ENCODE results near the gene NFATC1. TPM values are rescaled to one million over a fixed set of nuclear protein-coding genes. Genes with fewer than 3 reads are reported as not detected.

Gene NFATC1
- total RNA-seq, 1 donor from 2014 or later: 0.46 TPM

GRCh38 chr18:79533146-79533545, 137.4 kb downstream of the NFATC1 start:
- TF ChIP-seq CTCF (conservative IDR thresholded peaks at IDR 0.05; ENCODE audit: low read depth, low read length): no peak
- no peak for DNase-seq (ENCODE audit: low read depth)
- no peak overlapping the region for H3K4me3 ChIP-seq (ENCODE audit: low read depth, low read length)

DNA sequence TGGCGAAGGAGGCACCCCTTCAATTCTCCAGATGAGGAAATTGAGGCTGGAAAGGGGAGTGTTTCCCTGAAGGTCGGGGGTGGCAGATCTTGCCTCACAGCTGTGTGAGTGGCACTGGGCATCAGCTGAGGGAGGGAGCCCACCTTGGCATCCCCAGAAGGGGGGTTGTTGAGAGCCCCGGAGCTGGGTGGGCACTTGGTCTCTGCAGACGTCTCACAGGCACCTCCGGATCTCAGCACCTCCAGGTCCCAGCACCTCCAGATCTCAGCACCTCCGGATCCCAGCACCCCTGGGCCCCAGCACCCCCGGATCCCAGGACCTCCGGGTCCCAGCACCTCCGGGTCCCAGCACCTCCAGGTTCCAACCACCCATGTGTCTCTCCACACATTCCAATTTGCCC, 137.9 kb downstream of the NFATC1 start:
- TF ChIP-seq CTCF (conservative IDR thresholded peaks at IDR 0.05; ENCODE audit: low read depth, low read length): no peak
- DNase-seq (ENCODE audit: low read depth): no peak
- H3K4me3 ChIP-seq (ENCODE audit: low read depth, low read length): no peak overlapping the region

DNA sequence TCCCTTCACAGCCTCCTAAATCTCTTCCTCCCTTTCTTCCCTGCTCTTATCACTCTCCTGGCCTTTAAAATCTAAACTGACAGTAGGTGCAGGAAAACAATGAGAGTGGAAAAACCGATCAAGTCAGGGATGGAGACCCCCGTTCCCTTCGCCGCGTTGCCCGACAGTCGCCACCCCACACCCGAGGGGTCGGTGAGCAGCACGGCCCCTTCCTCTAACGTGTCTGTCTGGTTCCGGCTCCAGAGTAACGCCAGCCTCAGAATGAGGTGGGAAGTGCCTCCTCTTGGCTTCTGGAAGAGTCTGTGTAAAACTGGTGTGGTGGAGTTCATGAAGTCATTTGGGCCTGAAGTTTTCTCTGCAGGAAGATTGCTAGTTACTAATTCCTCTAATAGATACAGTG, 138.6 kb downstream of the NFATC1 start:
- TF ChIP-seq CTCF (conservative IDR thresholded peaks at IDR 0.05; ENCODE audit: low read depth, low read length): no peak
- no peak overlapping the region for H3K4me3 ChIP-seq (ENCODE audit: low read depth, low read length)
- no peak for DNase-seq (ENCODE audit: low read depth)

DNA sequence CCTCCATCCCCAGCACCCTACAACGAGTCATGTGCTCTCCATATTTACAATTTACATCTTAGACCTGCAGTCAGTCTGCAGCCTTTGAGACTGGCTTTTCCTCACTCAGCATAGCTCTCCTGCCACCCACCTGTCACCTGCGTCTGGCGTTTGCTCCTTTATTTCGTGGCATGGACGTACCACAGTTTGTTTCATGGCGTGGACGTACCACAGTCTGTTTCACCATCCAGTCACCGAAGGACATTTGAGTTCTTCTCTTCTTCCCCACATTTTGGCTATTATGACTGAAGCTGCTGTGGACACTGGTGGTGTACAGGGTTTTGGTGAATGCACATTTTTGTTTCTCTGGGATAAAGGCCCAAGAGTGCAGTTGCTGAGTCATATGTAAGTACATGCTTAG, 142.0 kb downstream of the NFATC1 start:
- DNase-seq (ENCODE audit: low read depth): no peak
- no peak overlapping the region for H3K4me3 ChIP-seq (ENCODE audit: low read depth, low read length)
- no peak for TF ChIP-seq CTCF (conservative IDR thresholded peaks at IDR 0.05; ENCODE audit: low read depth, low read length)

DNA sequence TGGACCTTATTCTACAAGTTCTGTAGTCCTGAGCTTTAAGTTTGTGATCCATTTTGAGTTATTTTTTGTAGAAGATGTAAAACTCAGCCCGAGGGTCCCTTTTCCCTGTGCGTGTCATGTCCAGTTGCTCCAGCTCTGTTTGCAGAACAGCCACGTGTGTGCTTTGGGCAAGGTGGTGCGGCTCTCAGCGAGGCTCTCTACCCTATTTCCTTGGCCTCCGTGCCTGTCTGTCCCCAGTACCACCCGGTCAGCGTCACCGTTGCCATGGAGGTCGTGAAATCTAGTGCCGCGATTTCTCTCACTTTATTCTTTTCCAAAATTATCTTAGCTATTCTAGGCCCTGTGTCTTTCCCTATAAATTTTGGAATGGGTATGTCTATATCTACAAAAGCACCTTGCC, 142.9 kb downstream of the NFATC1 start:
- no peak for DNase-seq (ENCODE audit: low read depth)
- H3K4me3 ChIP-seq (ENCODE audit: low read depth, low read length): no peak overlapping the region
- TF ChIP-seq CTCF (conservative IDR thresholded peaks at IDR 0.05; ENCODE audit: low read depth, low read length): no peak

DNA sequence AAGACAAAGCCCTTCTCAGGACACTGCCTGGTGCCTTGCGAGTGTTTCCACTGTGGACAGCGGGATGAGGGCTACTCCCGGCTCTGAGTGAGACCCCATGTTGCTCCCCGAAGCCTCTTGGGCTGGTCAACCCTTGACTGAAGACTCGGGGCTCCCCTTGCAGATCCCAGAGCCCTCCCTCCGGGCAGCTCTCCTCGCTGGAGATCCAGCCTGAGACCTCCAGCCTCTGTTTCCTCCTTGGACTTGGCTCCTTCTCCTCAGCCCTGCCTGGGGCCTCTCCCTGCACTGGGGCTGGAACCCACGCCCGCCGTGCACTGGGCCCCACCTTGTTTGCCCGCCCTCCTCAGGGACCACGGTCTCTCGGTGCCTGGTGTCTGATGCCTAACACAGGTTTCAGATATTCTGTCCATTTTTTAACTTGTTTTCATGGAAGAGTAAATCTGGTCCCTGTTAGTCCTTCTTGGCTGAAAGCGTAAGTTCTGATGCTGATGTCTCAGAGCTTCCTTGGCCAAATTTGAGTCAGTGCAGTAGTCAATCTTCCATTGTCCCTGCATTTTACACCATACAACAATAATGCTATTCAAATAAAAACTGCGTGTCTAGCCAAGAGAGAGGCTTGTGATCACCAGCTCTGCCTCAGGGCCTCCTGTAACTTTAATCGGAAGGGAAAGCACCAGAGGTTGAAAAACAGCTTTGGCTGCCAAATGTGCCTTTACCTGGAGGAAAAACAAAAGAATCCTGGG, 144.6 kb downstream of the NFATC1 start:
- TF ChIP-seq CTCF (conservative IDR thresholded peaks at IDR 0.05; ENCODE audit: low read depth, low read length): no peak
- DNase-seq (ENCODE audit: low read depth): no peak
- H3K4me3 ChIP-seq (ENCODE audit: low read depth, low read length): no peak overlapping the region

DNA sequence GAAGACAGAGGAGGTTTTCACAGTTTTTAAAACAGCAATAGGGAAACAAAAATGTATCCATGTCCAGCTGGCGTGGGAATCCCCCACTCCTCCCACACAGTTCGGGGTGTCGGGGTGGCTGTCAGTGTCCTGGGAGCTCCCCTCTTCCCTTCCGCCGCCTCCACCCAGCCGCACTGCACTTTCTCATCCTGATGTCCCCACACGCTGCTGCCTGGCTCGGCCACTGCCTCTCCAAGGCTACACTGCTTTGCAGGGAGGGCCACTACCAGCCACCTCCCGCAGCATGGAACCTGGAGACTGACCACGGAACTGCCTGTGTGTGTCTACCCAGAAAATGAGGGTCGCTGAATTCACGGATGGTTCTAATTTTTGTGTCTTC, 145.2 kb downstream of the NFATC1 start:
- no peak for TF ChIP-seq CTCF (conservative IDR thresholded peaks at IDR 0.05; ENCODE audit: low read depth, low read length)
- no peak for DNase-seq (ENCODE audit: low read depth)
- H3K4me3 ChIP-seq (ENCODE audit: low read depth, low read length): no peak overlapping the region

All from epithelial cell of proximal tubule (primary cell).